ENCODE results near the gene COL5A2. TPM values are rescaled to one million over a fixed set of nuclear protein-coding genes. Genes with fewer than 3 reads are reported as not detected.

Gene COL5A2
- total and polyA plus RNA-seq, 2 experiments from 2014 or later: 252 to 974 TPM

GRCh38 chr2:189164746-189165145 is 14.8 kb downstream of the COL5A2 start:
- Histone ChIP-seq H4K20me1 (ENCODE audit: insufficient read depth) (peaks cover 6% of the 10 kb centered on the region; the same call in 1 of the 2 replicates), H3K36me3 (ENCODE audit: low read depth) (no peaks in the 10 kb centered on the region), H3K9me3 (ENCODE audit: low read depth) (no peaks in the 10 kb centered on the region), H3K4me3 (peak overlapping the region; percentile 40), H2AFZ (no peak overlapping the region), H3K4me1 (ENCODE audit: insufficient read depth) (peaks cover 81% of the 10 kb centered on the region), H3K4me2 (ENCODE audit: unreplicated experiment) (peak overlapping the region; percentile 75), H3K79me2 (ENCODE audit: insufficient read depth) (peaks cover 96% of the 10 kb centered on the region), H3K27ac (peak overlapping the region; percentile 78), H3F3A (ENCODE audit: insufficient read depth) (peaks cover 61% of the 10 kb centered on the region), H3K27me3 (replicated peaks; ENCODE audit: insufficient read depth) (no peaks in the 10 kb centered on the region), H3K9me2 (ENCODE audit: insufficient read depth) (no peaks in the 10 kb centered on the region), H3K9ac (peak overlapping the region; percentile 62)
- in situ Hi-C loops (cut with MboI): no loop called here
- TF ChIP-seq EZH2 (IDR thresholded peaks at IDR 0.05; ENCODE audit: insufficient read depth, poor library complexity, severe bottlenecking) (no peak), EZH2phosphoT487 (IDR thresholded peaks at IDR 0.05; ENCODE audit: insufficient read depth, low read depth) (no peak)
- WGBS, 2 experiments (ENCODE audit: low coverage in 1 of 2, low lambda C conversion rate in 2 of 2, missing lambda C conversion rate in 2 of 2): 0% methylated on average over 1 of the region's 1 CpG
- peak; percentile 84 for DNase-seq

- 1% methylated on average over 3 of the region's 3 CpGs for WGBS, 2 experiments (ENCODE audit: low coverage in 1 of 2, low lambda C conversion rate in 2 of 2, missing lambda C conversion rate in 2 of 2)
- H3K27me3 ChIP-seq (replicated peaks; ENCODE audit: insufficient read depth): no peaks in the 10 kb centered on the region
- in situ Hi-C loops (cut with MboI): no loop called here
- DNase-seq: peak; percentile 80
- H3K27ac ChIP-seq: peak overlapping the region; percentile 78
- H2AFZ ChIP-seq: no peak overlapping the region
- peaks cover 6% of the 10 kb centered on the region; the same call in 1 of the 2 replicates for H4K20me1 ChIP-seq (ENCODE audit: insufficient read depth)
- no peaks in the 10 kb centered on the region for H3K36me3 ChIP-seq (ENCODE audit: low read depth)
- peak overlapping the region; percentile 62 for H3K9ac ChIP-seq
- no peaks in the 10 kb centered on the region for H3K9me2 ChIP-seq (ENCODE audit: insufficient read depth)
- H3K79me2 ChIP-seq (ENCODE audit: insufficient read depth): peaks cover 96% of the 10 kb centered on the region
- H3F3A ChIP-seq (ENCODE audit: insufficient read depth): peaks cover 63% of the 10 kb centered on the region
- H3K4me1 ChIP-seq (ENCODE audit: insufficient read depth): peaks cover 79% of the 10 kb centered on the region
- peak overlapping the region; percentile 75 for H3K4me2 ChIP-seq (ENCODE audit: unreplicated experiment)
- peak overlapping the region; percentile 40 for H3K4me3 ChIP-seq
- H3K9me3 ChIP-seq (ENCODE audit: low read depth): no peaks in the 10 kb centered on the region
- TF ChIP-seq EZH2phosphoT487 (IDR thresholded peaks at IDR 0.05; ENCODE audit: insufficient read depth, low read depth): no peak
- TF ChIP-seq EZH2 (IDR thresholded peaks at IDR 0.05; ENCODE audit: insufficient read depth, poor library complexity, severe bottlenecking): no peak
These were observed 15.7 kb downstream of the COL5A2 start for GRCh38 chr2:189163889-189164288.

- H3F3A ChIP-seq (ENCODE audit: insufficient read depth): peaks cover 76% of the 10 kb centered on the region
- H3K4me2 ChIP-seq (ENCODE audit: unreplicated experiment): peak overlapping the region; percentile 26
- H3K27ac ChIP-seq: peak overlapping the region; percentile 78
- peaks cover 96% of the 10 kb centered on the region for H3K79me2 ChIP-seq (ENCODE audit: insufficient read depth)
- peak overlapping the region; percentile 62; the same call in 1 of the 2 replicates for H3K9ac ChIP-seq
- H3K4me3 ChIP-seq: no peak overlapping the region; the same call in 1 of the 2 replicates
- H3K9me3 ChIP-seq (ENCODE audit: low read depth): no peaks in the 10 kb centered on the region
- peaks cover 85% of the 10 kb centered on the region for H3K4me1 ChIP-seq (ENCODE audit: insufficient read depth)
- H4K20me1 ChIP-seq (ENCODE audit: insufficient read depth): peaks cover 6% of the 10 kb centered on the region; the same call in 1 of the 2 replicates
- no peaks in the 10 kb centered on the region for H3K36me3 ChIP-seq (ENCODE audit: low read depth)
- in situ Hi-C loops (cut with MboI): no loop called here
- no peaks in the 10 kb centered on the region for H3K9me2 ChIP-seq (ENCODE audit: insufficient read depth)
- no peak for DNase-seq
- TF ChIP-seq EZH2 (IDR thresholded peaks at IDR 0.05; ENCODE audit: insufficient read depth, poor library complexity, severe bottlenecking): no peak
- no peak for TF ChIP-seq EZH2phosphoT487 (IDR thresholded peaks at IDR 0.05; ENCODE audit: insufficient read depth, low read depth)
- H3K27me3 ChIP-seq (replicated peaks; ENCODE audit: insufficient read depth): no peaks in the 10 kb centered on the region
- H2AFZ ChIP-seq: no peak overlapping the region
These were observed 17.0 kb downstream of the COL5A2 start for GRCh38 chr2:189162566-189162965.

- no peak for TF ChIP-seq EZH2phosphoT487 (IDR thresholded peaks at IDR 0.05; ENCODE audit: insufficient read depth, low read depth)
- TF ChIP-seq EZH2 (IDR thresholded peaks at IDR 0.05; ENCODE audit: insufficient read depth, poor library complexity, severe bottlenecking): no peak
- WGBS, 2 experiments (ENCODE audit: low coverage in 1 of 2, low lambda C conversion rate in 2 of 2, missing lambda C conversion rate in 2 of 2): 67 to 70% methylated on average over 3 of the region's 3 CpGs
- no peak overlapping the region for H3K4me2 ChIP-seq (ENCODE audit: unreplicated experiment)
- H3K36me3 ChIP-seq (ENCODE audit: low read depth): no peaks in the 10 kb centered on the region
- H3F3A ChIP-seq (ENCODE audit: insufficient read depth): peaks cover 80% of the 10 kb centered on the region
- no peak overlapping the region for H3K9ac ChIP-seq
- H2AFZ ChIP-seq: no peak overlapping the region
- peaks cover 86% of the 10 kb centered on the region for H3K4me1 ChIP-seq (ENCODE audit: insufficient read depth)
- H3K9me2 ChIP-seq (ENCODE audit: insufficient read depth): no peaks in the 10 kb centered on the region
- peak overlapping the region; percentile 78 for H3K27ac ChIP-seq
- H3K79me2 ChIP-seq (ENCODE audit: insufficient read depth): peaks cover 96% of the 10 kb centered on the region
- no peak overlapping the region for H3K4me3 ChIP-seq
- in situ Hi-C loops (cut with MboI): no loop called here
- H3K9me3 ChIP-seq (ENCODE audit: low read depth): no peaks in the 10 kb centered on the region
- H3K27me3 ChIP-seq (replicated peaks; ENCODE audit: insufficient read depth): no peaks in the 10 kb centered on the region
- H4K20me1 ChIP-seq (ENCODE audit: insufficient read depth): peaks cover 6% of the 10 kb centered on the region; the same call in 1 of the 2 replicates
- DNase-seq: no peak
These were observed 17.7 kb downstream of the COL5A2 start for GRCh38 chr2:189161894-189162293.

GRCh38 chr2:189159717-189160116 is 19.8 kb downstream of the COL5A2 start:
- Histone ChIP-seq H3K36me3 (ENCODE audit: low read depth) (no peaks in the 10 kb centered on the region), H3K79me2 (ENCODE audit: insufficient read depth) (peaks cover 96% of the 10 kb centered on the region), H3K27ac (no peak overlapping the region), H4K20me1 (ENCODE audit: insufficient read depth) (0 out of 2 replicates have a peak, but pooled peaks cover 6% of the 10 kb centered on the region), H3K4me2 (ENCODE audit: unreplicated experiment) (no peak overlapping the region), H3K27me3 (replicated peaks; ENCODE audit: insufficient read depth) (no peaks in the 10 kb centered on the region), H3K4me1 (ENCODE audit: insufficient read depth) (peaks cover 82% of the 10 kb centered on the region), H3K9ac (no peak overlapping the region), H2AFZ (no peak overlapping the region), H3K9me3 (ENCODE audit: low read depth) (no peaks in the 10 kb centered on the region), H3F3A (ENCODE audit: insufficient read depth) (peaks cover 70% of the 10 kb centered on the region), H3K9me2 (ENCODE audit: insufficient read depth) (no peaks in the 10 kb centered on the region), H3K4me3 (no peak overlapping the region)
- TF ChIP-seq EZH2phosphoT487 (IDR thresholded peaks at IDR 0.05; ENCODE audit: insufficient read depth, low read depth): no peak
- no peak for TF ChIP-seq EZH2 (IDR thresholded peaks at IDR 0.05; ENCODE audit: insufficient read depth, poor library complexity, severe bottlenecking)
- in situ Hi-C loops (cut with MboI): no loop called here
- WGBS, 2 experiments (ENCODE audit: low coverage in 1 of 2, low lambda C conversion rate in 2 of 2, missing lambda C conversion rate in 2 of 2): 96% methylated on average over 4 of the region's 4 CpGs
- no peak for DNase-seq
